HCT116 (cell line): ENCODE results near the gene AUTS2.

ENCODE experiments used
- ATF3 ChIP-seq: IDR thresholded peaks from 2 replicates; pipeline ENCODE4 v1.6.1; 2012
- CTCF ChIP-seq, 3 experiments: fragments of 200-600 bp in 1 of 3; sonication (generic) in 1 of 3; IDR thresholded peaks in 2 of 3; conservative IDR thresholded peaks in 1 of 3; 2 replicates each; pipeline ENCODE4 v1.5.1; 2012 to 2017; ENCODE audit warnings: low read depth in 2 of 3, low read length in 2 of 3, antibody characterized with exemption in 1 of 3, borderline replicate concordance in 1 of 3, control low read depth in 1 of 3, mild to moderate bottlenecking in 1 of 3, mixed read lengths in 1 of 3, mixed run types in 1 of 3, moderate library complexity in 1 of 3; ENCODE audit not compliant: insufficient read depth in 1 of 3
- EZH2 ChIP-seq: fragments of 200-600 bp; sonication (generic); IDR thresholded peaks from 2 replicates; pipeline ENCODE4 v1.6.1; 2017; ENCODE audit warnings: antibody characterized with exemption, mixed run types
- POLR2A ChIP-seq: IDR thresholded peaks from 2 replicates; pipeline ENCODE4 v1.7.0; 2011; ENCODE audit warnings: borderline replicate concordance; ENCODE audit not compliant: insufficient read depth, insufficient read length; ENCODE audit errors: extremely low read depth
- RAD21 ChIP-seq: IDR thresholded peaks from 2 replicates; pipeline ENCODE4 v1.6.1; 2012; ENCODE audit warnings: low read depth, mild to moderate bottlenecking
- REST ChIP-seq: IDR thresholded peaks from 2 replicates; pipeline ENCODE4 v1.6.1; 2012; ENCODE audit warnings: low read depth
- TCF7L2 ChIP-seq: IDR thresholded peaks from 2 replicates; pipeline ENCODE4 v1.7.0; 2011; ENCODE audit warnings: borderline replicate concordance, inconsistent platforms; ENCODE audit not compliant: insufficient read depth, insufficient read length; ENCODE audit errors: extremely low read depth

GRCh38 chr7:70439651-70440050 lies 841.4 kb downstream of the AUTS2 start:
- no peak for TF ChIP-seq POLR2A
- TF ChIP-seq TCF7L2 = no peak
- no peak for TF ChIP-seq CTCF (IDR thresholded peaks at IDR 0.05 in 2 of 3, conservative IDR thresholded peaks at IDR 0.05 in 1 of 3; ENCODE audit: borderline replicate concordance in 1 of 3, insufficient read depth in 1 of 3, low read depth in 2 of 3, low read length in 2 of 3)
- TF ChIP-seq RAD21 = no peak
- no peak for TF ChIP-seq REST
- TF ChIP-seq EZH2 = no peak
- TF ChIP-seq ATF3 = no peak
